Astrocyte (in vitro differentiated cells and primary cell): ENCODE measurements around the gene RPS14. TPM values are rescaled to one million over a fixed set of nuclear protein-coding genes. Genes with fewer than 3 reads are reported as not detected.

Experiments used
- DNase-seq: peaks from one replicate; pipeline ENCODE4 v3.0.0-alpha.2; 2010; ENCODE audit warnings: low read depth
- FAIRE-seq: peaks from 2 replicates; lab custom pipeline; 2011; peaks lifted over from hg19 to GRCh38; lab: Jason Lieb, UNC
- H2AFZ ChIP-seq: 2 replicates; pipeline ENCODE4 v1.6.0; 2012; ENCODE audit warnings: low read depth, low read length, inconsistent platforms
- H3K27ac ChIP-seq: 2 replicates; pipeline ENCODE4 v1.5.1; 2011; ENCODE audit warnings: low read depth, low read length, inconsistent platforms
- H3K27me3 ChIP-seq: 2 replicates; pipeline ENCODE4 v1.6.0; 2011; ENCODE audit warnings: low read length, inconsistent platforms; ENCODE audit not compliant: insufficient read depth
- H3K36me3 ChIP-seq: 2 replicates; pipeline ENCODE4 v1.5.1; 2011; ENCODE audit warnings: low read length, inconsistent platforms; ENCODE audit not compliant: insufficient read depth
- H3K4me1 ChIP-seq: 2 replicates; pipeline ENCODE4 v1.5.1; 2011; ENCODE audit warnings: low read length, inconsistent platforms; ENCODE audit not compliant: insufficient read depth
- H3K4me2 ChIP-seq: 2 replicates; pipeline ENCODE4 v1.6.0; 2012; ENCODE audit warnings: low read length, inconsistent platforms
- H3K4me3 ChIP-seq: 2 replicates; pipeline ENCODE4 v1.5.1; 2011; ENCODE audit warnings: low read depth, mild to moderate bottlenecking, low read length, inconsistent platforms; ENCODE audit not compliant: insufficient read depth
- H3K79me2 ChIP-seq: 2 replicates; pipeline ENCODE4 v1.6.0; 2012; ENCODE audit warnings: mild to moderate bottlenecking, low read length, inconsistent platforms; ENCODE audit not compliant: insufficient read depth
- H3K9ac ChIP-seq: 2 replicates; pipeline ENCODE4 v1.6.0; 2012; ENCODE audit warnings: mild to moderate bottlenecking, low read length, inconsistent platforms
- H3K9me3 ChIP-seq: 2 replicates; pipeline ENCODE4 v1.5.1; 2012; ENCODE audit warnings: low read depth, mild to moderate bottlenecking, low read length, inconsistent platforms; ENCODE audit not compliant: insufficient read depth
- H4K20me1 ChIP-seq: 2 replicates; pipeline ENCODE4 v1.6.0; 2012; ENCODE audit warnings: low read length, inconsistent platforms; ENCODE audit not compliant: insufficient read depth
- H3K27ac Mint-ChIP-seq: one replicate; pipeline ENCODE4 v1.8.0; 2021; ENCODE audit warnings: mild to moderate bottlenecking, mixed read lengths; ENCODE audit not compliant: unreplicated experiment
- H3K27me3 Mint-ChIP-seq: one replicate; pipeline ENCODE4 v1.8.0; 2021; ENCODE audit warnings: low read depth, mixed read lengths; ENCODE audit not compliant: unreplicated experiment
- H3K36me3 Mint-ChIP-seq: one replicate; pipeline ENCODE4 v1.8.0; 2021; ENCODE audit warnings: low read depth, mixed read lengths; ENCODE audit not compliant: unreplicated experiment
- H3K4me1 Mint-ChIP-seq: one replicate; pipeline ENCODE4 v1.8.0; 2021; ENCODE audit warnings: low read depth, mixed read lengths; ENCODE audit not compliant: unreplicated experiment
- H3K4me3 Mint-ChIP-seq: one replicate; pipeline ENCODE4 v1.8.0; 2021; ENCODE audit warnings: mild to moderate bottlenecking, moderate library complexity, mixed read lengths; ENCODE audit not compliant: unreplicated experiment
- H3K9me3 Mint-ChIP-seq: one replicate; pipeline ENCODE4 v1.8.0; 2021; ENCODE audit warnings: mild to moderate bottlenecking, mixed read lengths; ENCODE audit not compliant: unreplicated experiment
- CTCF ChIP-seq: IDR thresholded peaks from 2 replicates; pipeline ENCODE4 v1.5.1; 2011; ENCODE audit warnings: low read depth, mild to moderate bottlenecking, inconsistent platforms, low read length, moderate library complexity; ENCODE audit not compliant: insufficient read depth
- EZH2 ChIP-seq: IDR thresholded peaks from 2 replicates; pipeline ENCODE4 v1.6.1; 2012; ENCODE audit warnings: mild to moderate bottlenecking, low read length, inconsistent platforms; ENCODE audit not compliant: insufficient read depth
- total RNA-seq: library from RNA; stranded (reverse); gene quantifications from 2 replicates; pipeline ENCODE4 v1.2.1, GENCODE V29; 2021

Gene RPS14
- total RNA-seq, 1 donor from 2014 or later: 2,054 TPM

GRCh38 chr5:150441813-150442698 is 7.5 kb downstream of the RPS14 start:
- Mint-ChIP-seq H3K4me1 (peaks cover 29% of the 10 kb centered on the region), H3K9me3 (no peaks in the 10 kb centered on the region), H3K36me3 (peaks cover 22% of the 10 kb centered on the region), H3K4me3 (no peak overlapping the region), H3K27me3 (no peaks in the 10 kb centered on the region), H3K27ac (peak overlapping the region; percentile 21)
- Histone ChIP-seq H3K79me2 (peaks cover 24% of the 10 kb centered on the region), H3K4me1 (peaks cover 10% of the 10 kb centered on the region), H2AFZ (no peak overlapping the region), H3K4me2 (no peak overlapping the region), H3K4me3 (no peak overlapping the region), H3K9ac (no peak overlapping the region), H3K9me3 (no peaks in the 10 kb centered on the region), H3K36me3 (peaks cover 40% of the 10 kb centered on the region), H3K27me3 (no peaks in the 10 kb centered on the region), H3K27ac (no peak overlapping the region), H4K20me1 (peaks cover 57% of the 10 kb centered on the region)
- FAIRE-seq (no peak), DNase-seq (no peak)
- TF ChIP-seq EZH2 (no peak), CTCF (no peak)

- peaks cover 21% of the 10 kb centered on the region for H3K4me1 Mint-ChIP-seq
- no peak overlapping the region for H3K27ac Mint-ChIP-seq
- H3K79me2 ChIP-seq: peaks cover 15% of the 10 kb centered on the region
- H2AFZ ChIP-seq: no peak overlapping the region
- peaks cover 3% of the 10 kb centered on the region for H3K4me1 ChIP-seq
- H3K4me3 Mint-ChIP-seq: no peak overlapping the region
- H3K27ac ChIP-seq: no peak overlapping the region
- TF ChIP-seq EZH2 (no peak), CTCF (no peak)
- FAIRE-seq: no peak
- H4K20me1 ChIP-seq: peaks cover 48% of the 10 kb centered on the region
- no peaks in the 10 kb centered on the region for H3K9me3 ChIP-seq
- H3K4me2 ChIP-seq: no peak overlapping the region
- no peak for DNase-seq
- no peaks in the 10 kb centered on the region for H3K27me3 ChIP-seq
- peaks cover 31% of the 10 kb centered on the region for H3K36me3 ChIP-seq
- H3K9me3 Mint-ChIP-seq: no peaks in the 10 kb centered on the region
- H3K9ac ChIP-seq: no peak overlapping the region
- H3K36me3 Mint-ChIP-seq: peaks cover 16% of the 10 kb centered on the region
- no peaks in the 10 kb centered on the region for H3K27me3 Mint-ChIP-seq
- H3K4me3 ChIP-seq: no peak overlapping the region
Measured at GRCh38 chr5:150440948-150441812, 8.4 kb downstream of the RPS14 start.
